Ishikawa (cell line): Measurements from ENCODE around the gene EEF1AKMT3.

Experiments
- CEBPB ChIP-seq: IDR thresholded peaks from 2 replicates; pipeline ENCODE4 v1.6.1; 2012
- CREB1 ChIP-seq: IDR thresholded peaks from 2 replicates; pipeline ENCODE4 v1.6.1; 2012; ENCODE audit warnings: low read depth
- EGR1 ChIP-seq: IDR thresholded peaks from 2 replicates; pipeline ENCODE4 v1.6.1; 2012
- EP300 ChIP-seq: IDR thresholded peaks from 2 replicates; pipeline ENCODE4 v1.6.1; 2012; ENCODE audit warnings: borderline replicate concordance
- FOXM1 ChIP-seq: IDR thresholded peaks from 2 replicates; pipeline ENCODE4 v1.6.1; 2012; ENCODE audit warnings: low read depth, borderline replicate concordance
- RAD21 ChIP-seq: IDR thresholded peaks from 2 replicates; pipeline ENCODE4 v1.6.1; 2012; ENCODE audit warnings: low read depth
- REST ChIP-seq: IDR thresholded peaks from 2 replicates; pipeline ENCODE4 v1.6.1; 2012; ENCODE audit warnings: low read depth, mild to moderate bottlenecking
- TCF12 ChIP-seq: IDR thresholded peaks from 2 replicates; pipeline ENCODE4 v1.6.1; 2012; ENCODE audit warnings: low read depth
- TEAD4 ChIP-seq: IDR thresholded peaks from 2 replicates; pipeline ENCODE4 v1.6.1; 2012
- TF ChIP-seq, protein P1 (sequence below): IDR thresholded peaks from 2 replicates; pipeline ENCODE4 v1.6.1; 2012

GRCh38 chr12:57802607-57803006 lies 30.2 kb downstream of the EEF1AKMT3 start:
- TF ChIP-seq REST (no peak), TEAD4 (no peak), EGR1 (no peak), FOXM1 (no peak), CEBPB (no peak), EP300 (no peak), CREB1 (no peak), TCF12 (no peak), RAD21 (no peak)
- TF ChIP-seq, protein P1, sequence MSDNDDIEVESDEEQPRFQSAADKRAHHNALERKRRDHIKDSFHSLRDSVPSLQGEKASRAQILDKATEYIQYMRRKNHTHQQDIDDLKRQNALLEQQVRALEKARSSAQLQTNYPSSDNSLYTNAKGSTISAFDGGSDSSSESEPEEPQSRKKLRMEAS, result no peak
